GM12892 (cell line): ENCODE measurements around the gene LGALS9B.
"Not testable (repeated sequence)": the region's sequence is repeated elsewhere in the genome, so short reads cannot be mapped to it uniquely, and the experiment has no call there.

Source experiments
- POLR2A ChIP-seq: IDR thresholded peaks from 2 replicates; pipeline ENCODE4 v1.6.1; 2011; ENCODE audit warnings: low read depth, low read length, control low read depth
- POLR2AphosphoS5 ChIP-seq: IDR thresholded peaks from 2 replicates; pipeline ENCODE4 v1.6.1; 2011; ENCODE audit warnings: low read depth, low read length, control low read depth
- TAF1 ChIP-seq: IDR thresholded peaks from 2 replicates; pipeline ENCODE4 v1.6.1; 2011; ENCODE audit warnings: low read depth, mild to moderate bottlenecking, control low read depth, low read length, borderline replicate concordance

- not testable (repeated sequence) for TF ChIP-seq TAF1, POLR2AphosphoS5, POLR2A
Measured at GRCh38 chr17:20464854-20465414, 2.4 kb downstream of the LGALS9B start.
